HG02763 (cell line): ENCODE results near the gene MUS81.
"Not testable (repeated sequence)": the region's sequence is repeated elsewhere in the genome, so short reads cannot be mapped to it uniquely, and the experiment has no call there.

Source experiments
- ATAC-seq: cut with Tn5 transposase; IDR thresholded peaks from one replicate; pipeline ENCODE4 v1.9.1; 2021; ENCODE audit warnings: mild to moderate bottlenecking, moderate library complexity; ENCODE audit not compliant: unreplicated experiment

MUS81 gene

GRCh38 chr11:65847746-65848145, 12.5 kb upstream of the MUS81 start:
- ATAC-seq = no peak

GRCh38 chr11:65848693-65849092, 11.5 kb upstream of the MUS81 start:
- ATAC-seq = not testable (repeated sequence)

- no peak for ATAC-seq
These were observed 10.9 kb upstream of the MUS81 start for GRCh38 chr11:65849366-65849765.

- ATAC-seq = no peak
These were observed 10.4 kb upstream of the MUS81 start for GRCh38 chr11:65849771-65850216.

GRCh38 chr11:65850217-65851082, 9.8 kb upstream of the MUS81 start:
- ATAC-seq = no peak

GRCh38 chr11:65851083-65851579, 9.1 kb upstream of the MUS81 start:
- ATAC-seq = no peak

- no peak for ATAC-seq
These were observed 8.3 kb upstream of the MUS81 start for GRCh38 chr11:65851811-65852507.

GRCh38 chr11:65852508-65853245, 7.6 kb upstream of the MUS81 start:
- no peak for ATAC-seq

- no peak for ATAC-seq
These were observed 6.8 kb upstream of the MUS81 start for GRCh38 chr11:65853246-65853979.

- no peak for ATAC-seq
These were observed 6.1 kb upstream of the MUS81 start for GRCh38 chr11:65854161-65854592.

GRCh38 chr11:65854852-65855837, 5.1 kb upstream of the MUS81 start:
- no peak for ATAC-seq

GRCh38 chr11:65855927-65856363, 4.3 kb upstream of the MUS81 start:
- no peak for ATAC-seq

- peak; percentile 22 for ATAC-seq
These were observed 3.3 kb upstream of the MUS81 start for GRCh38 chr11:65856689-65857499.

- peak; percentile 3 for ATAC-seq
These were observed 2.8 kb upstream of the MUS81 start for GRCh38 chr11:65857500-65857852.

GRCh38 chr11:65857853-65858680, 2.2 kb upstream of the MUS81 start, which contains the start of gene CFL1:
Gene CFL1, minus strand, starts transcription at chr11:65858180. Its CDS starts 81 bp downstream, at chr11:65858099.
- ATAC-seq = peak; percentile 44

GRCh38 chr11:65858681-65859087, 1.5 kb upstream of the MUS81 start:
- no peak for ATAC-seq

GRCh38 chr11:65859095-65859811, 980 bp upstream of the MUS81 start:
- peak; percentile 49 for ATAC-seq
